Superior temporal gyrus (tissue), 1 donor: ENCODE data around the gene COL4A1.

Experiments used
- DNase-seq: peaks from one replicate; pipeline ENCODE4 v3.0.0-alpha.2; 2016; ENCODE audit errors: extremely low spot score

The COL4A1 gene

GRCh38 chr13:110195547-110196485 lies 111.1 kb downstream of the COL4A1 start:
- DNase-seq: no peak

- no peak for DNase-seq
Observed at GRCh38 chr13:110194451-110194850, 112.5 kb downstream of the COL4A1 start.

GRCh38 chr13:110193491-110193890 lies 113.5 kb downstream of the COL4A1 start:
- DNase-seq: no peak

GRCh38 chr13:110192472-110192871 lies 114.5 kb downstream of the COL4A1 start:
- no peak for DNase-seq

- no peak for DNase-seq
Observed at GRCh38 chr13:110187641-110188161, 119.3 kb downstream of the COL4A1 start.

GRCh38 chr13:110186231-110186855 lies 120.6 kb downstream of the COL4A1 start:
- DNase-seq: no peak

- no peak for DNase-seq
Observed at GRCh38 chr13:110185696-110186095, 121.3 kb downstream of the COL4A1 start.

- DNase-seq: no peak
Observed at GRCh38 chr13:110183910-110184309, 123.0 kb downstream of the COL4A1 start.

GRCh38 chr13:110182461-110182860 lies 124.5 kb downstream of the COL4A1 start:
- no peak for DNase-seq

- DNase-seq: no peak
Observed at GRCh38 chr13:110182003-110182402, 125.0 kb downstream of the COL4A1 start.

- DNase-seq: no peak
Observed at GRCh38 chr13:110179857-110180147, 127.2 kb downstream of the COL4A1 start.

- DNase-seq: no peak
Observed at GRCh38 chr13:110179116-110179856, 127.7 kb downstream of the COL4A1 start.

GRCh38 chr13:110177790-110178189 lies 129.2 kb downstream of the COL4A1 start:
- no peak for DNase-seq

- DNase-seq: no peak
Observed at GRCh38 chr13:110176431-110176830, 130.5 kb downstream of the COL4A1 start.

- DNase-seq: no peak
Observed at GRCh38 chr13:110173247-110173818, 133.6 kb downstream of the COL4A1 start.

GRCh38 chr13:110170882-110171281 lies 136.1 kb downstream of the COL4A1 start:
- DNase-seq: no peak

- no peak for DNase-seq
Observed at GRCh38 chr13:110170020-110170790, 136.8 kb downstream of the COL4A1 start.

GRCh38 chr13:110168999-110169933 lies 137.7 kb downstream of the COL4A1 start:
- DNase-seq: no peak

GRCh38 chr13:110166598-110166997 lies 140.4 kb downstream of the COL4A1 start:
- no peak for DNase-seq

- no peak for DNase-seq
Observed at GRCh38 chr13:110164706-110165105, 142.3 kb downstream of the COL4A1 start.
